OCI-LY7 (cell line): ENCODE results near the gene SRGAP2B. TPM values are rescaled to one million over a fixed set of nuclear protein-coding genes. Genes with fewer than 3 reads are reported as not detected.
"Not testable (repeated sequence)": the region's sequence is repeated elsewhere in the genome, so short reads cannot be mapped to it uniquely, and the experiment has no call there.

Source experiments
- BruUV-seq: library from RNA; stranded (reverse); fragments of 400-500 nt; replicated peaks from 2 replicates; lab custom pipeline; 2021; lab: Mats Ljungman, UMichigan
- CTCF ChIA-PET: fragments of 300-600 bp; sonication (Branson Sonifier 250); formaldehyde crosslinking; loops from one replicate; lab custom pipeline; 2022; ENCODE audit warnings: antibody characterized with exemption; ENCODE audit not compliant: unreplicated experiment; lab: Charles Lee
- POLR2A ChIA-PET: fragments of 300-600 bp; sonication (Branson Sonifier 250); formaldehyde crosslinking; loops from one replicate; lab custom pipeline; 2022; ENCODE audit warnings: antibody characterized with exemption; lab: Charles Lee
- DNase-seq: peaks from one replicate; pipeline ENCODE4 v3.0.0-alpha.2; 2015; ENCODE audit warnings: low spot score
- H2AFZ ChIP-seq: fragments of 200-600 bp; sonication (generic), shearing (Covaris generic); 2 replicates; pipeline ENCODE4 v1.6.1; 2014; ENCODE audit warnings: mild to moderate bottlenecking, antibody characterized with exemption, low read length, moderate library complexity
- H3K27ac ChIP-seq: fragments of 200-600 bp; sonication (generic); 2 replicates; pipeline ENCODE4 v1.5.1; 2014; ENCODE audit warnings: mixed run types, low read depth, mild to moderate bottlenecking, moderate library complexity, low read length, inconsistent platforms; ENCODE audit not compliant: poor library complexity, severe bottlenecking
- H3K36me3 ChIP-seq: fragments of 200-600 bp; sonication (generic); 2 replicates; pipeline ENCODE4 v1.6.1; 2014; ENCODE audit warnings: mild to moderate bottlenecking, antibody characterized with exemption, low read length, moderate library complexity, mixed read lengths; ENCODE audit not compliant: insufficient read depth
- H3K4me1 ChIP-seq: fragments of 200-600 bp; sonication (generic); 2 replicates; pipeline ENCODE4 v1.5.1; 2014; ENCODE audit warnings: mild to moderate bottlenecking, low read length; ENCODE audit not compliant: insufficient read depth, poor library complexity, severe bottlenecking
- H3K4me2 ChIP-seq: fragments of 200-600 bp; sonication (generic); 2 replicates; pipeline ENCODE4 v1.6.1; 2014; ENCODE audit warnings: mild to moderate bottlenecking, low read length
- H3K4me3 ChIP-seq: fragments of 200-600 bp; sonication (generic); 2 replicates; pipeline ENCODE4 v1.5.1; 2014; ENCODE audit warnings: mild to moderate bottlenecking, low read depth, low read length; ENCODE audit not compliant: poor library complexity, severe bottlenecking
- H3K79me2 ChIP-seq: fragments of 200-600 bp; sonication (generic); 2 replicates; pipeline ENCODE4 v1.6.1; 2016; ENCODE audit warnings: low read depth, mild to moderate bottlenecking, low read length, moderate library complexity, mixed read lengths; ENCODE audit not compliant: insufficient read depth
- H3K9me2 ChIP-seq: fragments of 200-600 bp; sonication (generic); 2 replicates; pipeline ENCODE4 v1.6.1; 2016; ENCODE audit warnings: mild to moderate bottlenecking, low read length, mixed read lengths; ENCODE audit not compliant: insufficient read depth
- H3K9me3 ChIP-seq: fragments of 200-600 bp; sonication (generic); 2 replicates; pipeline ENCODE4 v1.6.1; 2014; ENCODE audit warnings: mild to moderate bottlenecking, mixed run types, low read length, mixed read lengths
- H4K20me1 ChIP-seq: fragments of 200-600 bp; sonication (generic); 2 replicates; pipeline ENCODE4 v1.6.1; 2014; ENCODE audit warnings: mild to moderate bottlenecking, antibody characterized with exemption, low read length, moderate library complexity, mixed read lengths; ENCODE audit not compliant: insufficient read depth
- intact Hi-C: fragments of 100-400 bp; cut with micrococcal nuclease; formaldehyde crosslinking; loops from one replicate; pipeline ENCODE4 v1.10.0; 2022; ENCODE audit not compliant: unreplicated experiment
- total RNA-seq, 2 experiments: library from RNA; depleted of rRNA in 1 of 2; stranded (reverse); fragments of >200 nt in 1 of 2; shearing (Covaris generic) in 1 of 2; gene quantifications; 2 replicates each; pipeline ENCODE4 v1.2.3, GENCODE V29; 2014 to 2022

Gene SRGAP2B
- total RNA-seq, 2 experiments from 2014 or later: 22.1 to 36.5 TPM

GRCh38 chr1:144947495-144947894, 147.6 kb downstream of the SRGAP2B start:
- POLR2A ChIA-PET, H2AFZ ChIP-seq, H3K9me2 ChIP-seq, H3K4me3 ChIP-seq, BruUV-seq, DNase-seq, CTCF ChIA-PET, intact Hi-C loops, H3K4me1 ChIP-seq, H4K20me1 ChIP-seq, H3K9me3 ChIP-seq, H3K4me2 ChIP-seq, H3K79me2 ChIP-seq, H3K27ac ChIP-seq, H3K36me3 ChIP-seq: not testable (repeated sequence)

GRCh38 chr1:144946525-144947480, 148.3 kb downstream of the SRGAP2B start:
- H3K36me3 ChIP-seq, H3K4me2 ChIP-seq, H2AFZ ChIP-seq, H3K79me2 ChIP-seq, H3K9me2 ChIP-seq, CTCF ChIA-PET, H3K27ac ChIP-seq, H3K4me3 ChIP-seq, H4K20me1 ChIP-seq, POLR2A ChIA-PET, H3K9me3 ChIP-seq, BruUV-seq, intact Hi-C loops, H3K4me1 ChIP-seq, DNase-seq: not testable (repeated sequence)

GRCh38 chr1:144941710-144942109, 153.4 kb downstream of the SRGAP2B start:
- H3K27ac ChIP-seq, DNase-seq, H2AFZ ChIP-seq, intact Hi-C loops, H3K4me1 ChIP-seq, CTCF ChIA-PET, H3K4me3 ChIP-seq, H3K9me3 ChIP-seq, H3K79me2 ChIP-seq, H3K9me2 ChIP-seq, H4K20me1 ChIP-seq, H3K4me2 ChIP-seq, BruUV-seq, POLR2A ChIA-PET, H3K36me3 ChIP-seq: not testable (repeated sequence)

GRCh38 chr1:144940054-144940453, 155.1 kb downstream of the SRGAP2B start:
- POLR2A ChIA-PET, H3K4me3 ChIP-seq, DNase-seq, H3K36me3 ChIP-seq, H3K4me1 ChIP-seq, BruUV-seq, H3K27ac ChIP-seq, intact Hi-C loops, CTCF ChIA-PET, H3K9me3 ChIP-seq, H2AFZ ChIP-seq, H3K9me2 ChIP-seq, H3K79me2 ChIP-seq, H3K4me2 ChIP-seq, H4K20me1 ChIP-seq: not testable (repeated sequence)

- BruUV-seq, DNase-seq, H3K9me2 ChIP-seq, H3K4me3 ChIP-seq, H3K9me3 ChIP-seq, intact Hi-C loops, H3K79me2 ChIP-seq, CTCF ChIA-PET, H3K4me2 ChIP-seq, H3K27ac ChIP-seq, H3K4me1 ChIP-seq, H3K36me3 ChIP-seq, H2AFZ ChIP-seq, POLR2A ChIA-PET, H4K20me1 ChIP-seq: not testable (repeated sequence)
These were observed 156.5 kb downstream of the SRGAP2B start for GRCh38 chr1:144938627-144939026.

GRCh38 chr1:144936186-144936732, 158.9 kb downstream of the SRGAP2B start:
- H3K36me3 ChIP-seq, intact Hi-C loops, H3K9me3 ChIP-seq, H3K27ac ChIP-seq, POLR2A ChIA-PET, H3K9me2 ChIP-seq, CTCF ChIA-PET, H3K4me1 ChIP-seq, DNase-seq, H2AFZ ChIP-seq, BruUV-seq, H3K79me2 ChIP-seq, H3K4me3 ChIP-seq, H3K4me2 ChIP-seq, H4K20me1 ChIP-seq: not testable (repeated sequence)
